HEK293T (cell line): ENCODE measurements around the gene ZNF32.

ENCODE experiments used
- CTCF ChIA-PET: fragments of 350-600 bp; formaldehyde crosslinking; extraction: SDS; loops from one replicate; lab custom pipeline; 2021; ENCODE audit warnings: antibody characterized with exemption, inconsistent platforms; lab: Yijun Ruan, JAX
- POLR2A ChIA-PET: fragments of 350-600 bp; formaldehyde crosslinking; extraction: SDS; loops from one replicate; lab custom pipeline; 2020; ENCODE audit warnings: antibody characterized with exemption, inconsistent platforms; lab: Yijun Ruan, JAX
- DNase-seq: peaks from one replicate; pipeline ENCODE4 v3.0.0; 2012; ENCODE audit warnings: mixed read lengths; ENCODE audit errors: extremely low spot score
- ARNT ChIP-seq: fragments of 450-650 bp; IDR thresholded peaks from 2 replicates; pipeline ENCODE4 v1.6.1; 2017; ENCODE audit warnings: mild to moderate bottlenecking
- BHLHE40 ChIP-seq: fragments of 450-650 bp; IDR thresholded peaks from 2 replicates; pipeline ENCODE4 v1.6.1; 2016; ENCODE audit warnings: mild to moderate bottlenecking, moderate library complexity, borderline replicate concordance
- CTBP1 ChIP-seq: fragments of 450-650 bp; IDR thresholded peaks from 2 replicates; pipeline ENCODE4 v1.6.1; 2016; ENCODE audit warnings: borderline replicate concordance
- ELF4 ChIP-seq: fragments of 450-650 bp; IDR thresholded peaks from 2 replicates; pipeline ENCODE4 v1.6.1; 2017; ENCODE audit warnings: antibody characterized with exemption
- FOXA1 ChIP-seq: fragments of 450-650 bp; IDR thresholded peaks from 2 replicates; pipeline ENCODE4 v1.6.1; 2016; ENCODE audit warnings: mild to moderate bottlenecking
- FOXK2 ChIP-seq: fragments of 450-650 bp; IDR thresholded peaks from 2 replicates; pipeline ENCODE4 v1.6.1; 2016; ENCODE audit warnings: mild to moderate bottlenecking
- FOXM1 ChIP-seq: fragments of 450-650 bp; IDR thresholded peaks from 2 replicates; pipeline ENCODE4 v1.6.1; 2017; ENCODE audit warnings: mild to moderate bottlenecking, borderline replicate concordance
- HDGF ChIP-seq: fragments of 450-650 bp; IDR thresholded peaks from 2 replicates; pipeline ENCODE4 v1.6.1; 2017; ENCODE audit warnings: antibody characterized with exemption, borderline replicate concordance
- L3MBTL2 ChIP-seq: fragments of 450-650 bp; conservative IDR thresholded peaks from 2 replicates; pipeline ENCODE4 v1.6.1; 2016; ENCODE audit warnings: mild to moderate bottlenecking
- LEF1 ChIP-seq: fragments of 450-650 bp; IDR thresholded peaks from 2 replicates; pipeline ENCODE4 v1.6.1; 2017; ENCODE audit warnings: mild to moderate bottlenecking, borderline replicate concordance
- NFRKB ChIP-seq: fragments of 450-650 bp; IDR thresholded peaks from 2 replicates; pipeline ENCODE4 v1.6.1; 2016; ENCODE audit warnings: mild to moderate bottlenecking, moderate library complexity
- PKNOX1 ChIP-seq: fragments of 450-650 bp; IDR thresholded peaks from 2 replicates; pipeline ENCODE4 v1.6.1; 2016
- SP1 ChIP-seq: fragments of 450-650 bp; IDR thresholded peaks from 2 replicates; pipeline ENCODE4 v1.6.1; 2017
- SUZ12 ChIP-seq: fragments of 450-650 bp; IDR thresholded peaks from 2 replicates; pipeline ENCODE4 v1.6.1; 2016; ENCODE audit warnings: mild to moderate bottlenecking
- TARDBP ChIP-seq: fragments of 450-650 bp; IDR thresholded peaks from 2 replicates; pipeline ENCODE4 v1.6.1; 2016
- ZNF384 ChIP-seq: fragments of 450-650 bp; IDR thresholded peaks from 2 replicates; pipeline ENCODE4 v1.6.1; 2016

ZNF32 gene

GRCh38 chr10:43685744-43686143 is 37.1 kb upstream of the ZNF32 start:
- TF ChIP-seq FOXM1 (no peak), ELF4 (no peak), ZNF384 (no peak), SUZ12 (no peak), SP1 (no peak), CTBP1 (no peak), PKNOX1 (no peak), LEF1 (no peak), L3MBTL2 (no peak), BHLHE40 (no peak), FOXA1 (no peak), NFRKB (no peak)
- DNase-seq, result no peak
- ChIA-PET CTCF (interaction anchor here (0.6 to 1.2 kb wide), 3 partner anchors 40 to 329 kb away, joined by 3 read pairs; no protein-coding TSS in a partner anchor), POLR2A (no interaction called here)

DNA sequence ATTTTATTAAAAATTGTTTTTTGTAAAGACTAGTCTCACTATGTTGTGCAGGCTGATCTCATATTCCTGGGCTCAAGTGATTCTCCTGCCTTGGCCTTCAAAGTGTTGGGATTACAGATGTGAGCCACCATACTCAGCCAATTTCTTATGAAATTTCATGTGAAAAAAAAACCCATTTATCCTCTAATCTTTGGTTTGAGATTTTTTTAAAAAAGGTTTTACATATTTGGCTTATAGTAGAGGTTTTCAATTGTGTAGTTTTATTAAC is 35.5 kb upstream of the ZNF32 start:
- TF ChIP-seq CTBP1 (no peak), L3MBTL2 (no peak), TARDBP (no peak), NFRKB (no peak)
- ChIA-PET POLR2A (no interaction called here), CTCF (no interaction called here)
- DNase-seq, result no peak

GRCh38 chr10:43683451-43684291 is 35.0 kb upstream of the ZNF32 start:
- DNase-seq, result peak; percentile 57
- TF ChIP-seq FOXM1, result no peak
- TF ChIP-seq ELF4, result no peak
- no peak for TF ChIP-seq HDGF
- no peak for TF ChIP-seq FOXK2
- TF ChIP-seq NFRKB, result no peak
- no peak for TF ChIP-seq CTBP1
- no peak for TF ChIP-seq FOXA1
- TF ChIP-seq LEF1, result no peak
- TF ChIP-seq SP1, result no peak
- TF ChIP-seq PKNOX1, result no peak
- ChIA-PET CTCF (interaction anchor here (0.6 to 1.4 kb wide), 4 partner anchors 11 to 332 kb away, joined by 3 to 4 read pairs (median 3); no protein-coding TSS in a partner anchor), POLR2A (no interaction called here)

GRCh38 chr10:43682956-43683355 is 34.3 kb upstream of the ZNF32 start:
- ChIA-PET POLR2A (interaction anchor here (0.5 kb wide), 1 partner anchor 683 kb away, joined by 3 read pairs; no protein-coding TSS in a partner anchor), CTCF (interaction anchor here (0.6 to 1.4 kb wide), 6 partner anchors 10 to 460 kb away, joined by 3 to 4 read pairs (median 3); partner anchors contain the start of gene ZNF32)
- TF ChIP-seq BHLHE40 (no peak), PKNOX1 (no peak), ARNT (no peak), FOXM1 (no peak), ELF4 (no peak), LEF1 (no peak), CTBP1 (no peak), SP1 (no peak), FOXK2 (no peak), FOXA1 (no peak), NFRKB (no peak), TARDBP (no peak), HDGF (no peak)
- no peak for DNase-seq

- no peak for DNase-seq
- ChIA-PET CTCF (no interaction called here), POLR2A (no interaction called here)
- TF ChIP-seq HDGF (no peak), CTBP1 (no peak), FOXK2 (no peak), ZNF384 (no peak), L3MBTL2 (no peak)
Measured at GRCh38 chr10:43681721-43682120, 33.0 kb upstream of the ZNF32 start.

DNA sequence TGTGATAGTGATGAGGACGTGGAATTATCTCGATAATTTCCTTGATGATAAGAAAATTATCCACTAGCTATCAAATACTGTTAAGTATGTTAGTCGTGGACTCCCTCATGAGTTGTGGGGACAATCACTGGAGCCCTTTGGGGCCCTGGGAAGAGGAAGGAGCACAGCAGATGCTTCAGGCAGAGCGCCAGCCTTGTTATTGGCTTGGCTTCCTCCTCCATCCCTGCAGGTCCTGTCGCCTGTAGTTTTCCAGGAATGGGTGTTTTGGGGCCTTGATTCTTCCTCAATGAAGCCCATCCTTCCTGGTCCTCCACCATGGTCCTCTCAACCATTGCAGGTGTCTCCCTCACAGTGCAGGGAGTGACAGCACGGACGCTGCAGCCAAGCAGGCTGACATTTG is 32.5 kb upstream of the ZNF32 start:
- no peak for DNase-seq
- POLR2A ChIA-PET, result no interaction called here
- no peak for TF ChIP-seq HDGF
- no peak for TF ChIP-seq FOXM1
- CTCF ChIA-PET, result no interaction called here

DNA sequence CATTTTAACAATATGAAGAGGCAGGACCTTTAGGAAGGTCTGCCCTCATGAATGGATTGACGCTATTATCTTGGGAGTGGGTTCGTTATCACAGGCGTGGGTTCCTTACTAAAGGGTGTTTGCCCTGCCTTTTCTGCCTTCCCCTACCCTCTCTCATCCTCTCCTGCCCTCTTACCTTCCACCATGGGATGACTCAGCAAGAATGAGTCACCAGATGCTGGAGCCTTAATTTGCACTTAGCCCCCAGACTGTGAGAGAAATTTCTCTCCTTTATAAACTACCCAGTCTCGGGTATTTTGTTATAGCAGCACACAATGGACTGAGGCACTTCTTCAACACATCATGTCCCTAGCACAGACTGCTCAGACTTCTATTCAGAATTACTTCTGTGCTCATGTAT is 31.4 kb upstream of the ZNF32 start:
- POLR2A ChIA-PET, result no interaction called here
- no peak for DNase-seq
- TF ChIP-seq BHLHE40 (no peak), PKNOX1 (no peak), TARDBP (no peak), NFRKB (no peak), ZNF384 (no peak), ARNT (no peak), L3MBTL2 (no peak), FOXK2 (no peak), FOXM1 (no peak), LEF1 (no peak), HDGF (no peak), SUZ12 (no peak), CTBP1 (no peak), SP1 (no peak), FOXA1 (no peak), ELF4 (no peak)
- CTCF ChIA-PET, result no interaction called here
